GM18519 (cell line): ENCODE results near the gene BRSK1.
"Not testable (repeated sequence)": the region's sequence is repeated elsewhere in the genome, so short reads cannot be mapped to it uniquely, and the experiment has no call there.

Source experiments
- ATAC-seq: cut with Tn5 transposase; IDR thresholded peaks from one replicate; pipeline ENCODE4 v1.9.1; 2021; ENCODE audit warnings: mild to moderate bottlenecking, moderate library complexity; ENCODE audit not compliant: unreplicated experiment, low FRiP score

BRSK1 gene

DNA sequence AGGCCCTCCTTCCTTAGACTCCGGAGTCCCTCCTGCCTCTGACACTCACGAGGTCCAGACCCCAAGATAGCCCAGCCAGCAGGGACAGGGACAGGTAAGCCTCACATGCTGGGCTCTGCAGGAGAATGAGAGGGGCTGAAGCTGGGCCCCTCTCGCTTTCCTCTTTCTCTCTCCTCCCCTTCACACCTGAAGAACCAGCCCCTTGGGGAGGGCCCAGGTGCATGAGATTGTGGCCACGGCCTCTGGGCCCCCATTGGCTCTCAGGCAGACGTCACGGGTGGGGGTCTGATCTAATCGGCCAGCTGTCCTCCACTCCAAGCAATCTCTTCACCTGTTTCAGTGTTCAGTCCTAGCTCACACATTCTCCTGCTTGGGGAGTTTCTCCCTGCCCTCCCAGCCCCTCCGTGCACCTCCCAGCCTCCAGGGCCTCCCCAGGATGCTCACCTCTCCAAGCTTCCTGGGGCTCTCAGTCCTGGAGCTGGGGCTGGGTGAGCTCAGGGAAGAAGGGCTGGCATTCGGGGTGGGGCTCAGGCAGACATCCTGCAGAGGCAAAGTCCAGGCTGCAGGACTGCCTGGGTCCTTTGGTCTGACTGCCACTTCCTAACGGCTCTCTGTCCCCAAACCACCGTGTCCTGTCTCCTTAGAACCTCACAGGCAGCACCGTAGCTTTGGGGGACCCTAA lies 38.5 kb downstream of the BRSK1 start:
- no peak for ATAC-seq

DNA sequence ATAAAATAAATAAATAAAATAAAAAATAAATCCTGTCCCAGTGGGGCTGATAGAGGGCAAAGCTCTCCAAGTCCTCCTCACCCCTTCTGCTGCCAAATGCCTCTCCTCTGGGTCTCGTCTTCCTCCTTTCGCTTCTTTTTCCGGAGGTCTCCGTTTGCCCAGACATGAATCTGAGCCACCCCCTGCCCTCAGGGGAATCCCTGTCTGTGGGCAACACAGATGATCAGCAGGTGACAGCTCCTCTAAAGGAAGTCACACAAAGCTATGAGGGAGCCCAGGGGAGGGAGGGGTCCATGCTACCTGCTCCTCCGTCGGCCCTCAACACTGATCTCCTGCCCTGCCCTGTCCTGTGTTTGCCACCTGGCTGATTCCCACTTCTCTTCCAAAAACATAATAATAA lies 40.9 kb downstream of the BRSK1 start:
- no peak for ATAC-seq

DNA sequence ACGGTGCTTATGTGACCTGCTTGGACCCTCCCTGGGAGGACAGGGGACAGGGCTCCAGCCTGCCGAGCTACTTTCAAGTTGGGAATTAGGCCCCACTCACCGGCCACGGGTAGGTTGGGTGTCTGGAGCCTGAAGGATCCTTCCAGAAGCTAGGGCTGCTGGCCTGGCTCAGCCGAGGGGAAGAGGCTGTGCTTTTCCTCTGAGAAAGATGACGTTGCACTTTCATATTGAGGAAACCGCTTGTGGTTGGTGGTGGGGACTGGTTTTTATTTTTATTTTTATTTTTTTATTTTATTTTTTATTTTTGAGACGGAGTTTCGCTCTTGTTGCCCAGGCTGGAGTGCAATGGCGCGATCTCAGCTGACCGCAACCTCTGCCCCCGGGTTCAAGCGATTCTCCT lies 41.4 kb downstream of the BRSK1 start, which contains the start of gene TMEM150B:
TSS of gene TMEM150B (minus strand) at position 170 of the 400 bp plus-strand sequence. CDS start 4,305 bp downstream, outside the sequence.
- no peak for ATAC-seq

DNA sequence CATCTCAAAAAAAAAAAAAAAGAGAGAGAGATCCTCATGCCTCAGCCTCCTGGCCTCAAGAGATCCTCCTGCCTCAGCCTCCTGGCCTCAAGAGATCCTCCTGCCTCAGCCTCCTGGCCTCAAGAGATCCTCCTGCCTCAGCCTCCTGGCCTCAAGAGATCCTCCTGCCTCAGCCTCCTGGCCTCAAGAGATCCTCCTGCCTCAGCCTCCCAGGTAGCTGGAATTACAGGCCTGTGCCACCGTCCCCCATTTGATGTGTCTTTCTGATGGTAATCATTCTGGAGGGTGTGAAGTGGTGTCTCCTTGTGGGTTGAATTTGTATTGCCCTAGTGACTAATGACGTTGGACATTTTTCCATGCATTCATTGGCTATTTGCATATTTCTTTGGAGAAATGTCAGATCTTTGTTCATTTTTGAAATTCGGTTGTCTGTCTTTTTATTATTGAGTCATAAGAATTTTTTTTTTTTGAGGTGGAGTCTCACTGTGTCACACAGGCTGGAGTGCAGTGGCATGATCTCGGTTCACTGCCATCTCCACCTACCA lies 45.0 kb downstream of the BRSK1 start:
- ATAC-seq, result not testable (repeated sequence)

DNA sequence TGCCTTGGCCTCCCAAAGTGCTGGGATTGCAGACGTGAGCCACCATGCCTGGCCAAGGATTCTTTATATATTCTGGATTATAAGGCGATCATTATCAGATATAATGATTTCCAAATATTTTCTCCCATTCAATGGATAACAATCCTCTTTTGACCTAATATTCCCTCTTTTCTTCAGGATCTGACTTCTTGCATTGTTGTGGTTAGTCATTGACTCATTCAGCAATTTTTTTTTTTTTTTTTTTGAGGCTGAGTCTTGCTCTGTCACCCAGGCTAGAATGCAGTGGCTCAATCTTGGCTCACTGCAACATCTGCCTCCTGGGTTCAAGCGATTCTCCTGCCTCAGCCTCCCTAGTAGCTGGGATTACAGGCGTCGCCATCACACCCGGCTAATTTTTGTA lies 46.0 kb downstream of the BRSK1 start:
- not testable (repeated sequence) for ATAC-seq

DNA sequence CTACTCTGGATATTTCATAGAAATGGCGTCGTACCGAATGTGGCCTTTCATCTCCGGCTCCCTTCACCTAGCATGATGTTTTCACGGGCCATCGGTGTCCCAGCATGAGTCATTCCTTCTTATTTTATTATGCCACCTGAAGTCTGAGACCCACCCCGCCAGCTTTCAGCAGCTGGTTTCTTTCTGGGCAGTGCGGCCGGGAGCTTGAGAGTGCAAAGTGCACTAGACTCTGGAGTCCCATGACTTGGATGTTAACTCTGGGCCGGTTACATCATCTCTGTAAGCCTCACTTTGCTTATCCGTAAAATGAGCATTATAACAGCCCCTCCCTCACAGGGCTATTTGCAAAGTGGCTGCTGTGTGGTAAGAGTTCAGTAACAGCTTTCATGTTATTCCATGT lies 50.1 kb downstream of the BRSK1 start:
- no peak for ATAC-seq

DNA sequence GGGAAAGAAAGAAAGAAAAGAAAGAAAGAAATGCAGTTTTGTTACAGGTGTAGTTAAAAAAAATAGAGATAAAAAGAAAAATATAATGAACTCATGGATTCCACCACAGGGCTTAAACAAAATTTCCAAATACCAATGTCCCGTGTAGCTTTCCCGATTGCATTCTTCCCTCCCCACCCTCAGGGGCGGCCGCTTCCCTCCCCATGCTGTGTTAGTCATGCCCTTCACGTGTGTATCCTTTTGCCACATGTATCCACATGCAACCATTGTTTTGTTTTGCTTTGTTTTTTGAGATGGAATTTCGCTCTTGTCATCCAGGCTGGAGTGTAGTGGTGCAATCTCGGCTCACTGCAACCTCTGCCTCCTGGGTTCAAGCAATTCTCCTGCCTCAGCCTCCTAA lies 52.3 kb downstream of the BRSK1 start:
- no peak for ATAC-seq

DNA sequence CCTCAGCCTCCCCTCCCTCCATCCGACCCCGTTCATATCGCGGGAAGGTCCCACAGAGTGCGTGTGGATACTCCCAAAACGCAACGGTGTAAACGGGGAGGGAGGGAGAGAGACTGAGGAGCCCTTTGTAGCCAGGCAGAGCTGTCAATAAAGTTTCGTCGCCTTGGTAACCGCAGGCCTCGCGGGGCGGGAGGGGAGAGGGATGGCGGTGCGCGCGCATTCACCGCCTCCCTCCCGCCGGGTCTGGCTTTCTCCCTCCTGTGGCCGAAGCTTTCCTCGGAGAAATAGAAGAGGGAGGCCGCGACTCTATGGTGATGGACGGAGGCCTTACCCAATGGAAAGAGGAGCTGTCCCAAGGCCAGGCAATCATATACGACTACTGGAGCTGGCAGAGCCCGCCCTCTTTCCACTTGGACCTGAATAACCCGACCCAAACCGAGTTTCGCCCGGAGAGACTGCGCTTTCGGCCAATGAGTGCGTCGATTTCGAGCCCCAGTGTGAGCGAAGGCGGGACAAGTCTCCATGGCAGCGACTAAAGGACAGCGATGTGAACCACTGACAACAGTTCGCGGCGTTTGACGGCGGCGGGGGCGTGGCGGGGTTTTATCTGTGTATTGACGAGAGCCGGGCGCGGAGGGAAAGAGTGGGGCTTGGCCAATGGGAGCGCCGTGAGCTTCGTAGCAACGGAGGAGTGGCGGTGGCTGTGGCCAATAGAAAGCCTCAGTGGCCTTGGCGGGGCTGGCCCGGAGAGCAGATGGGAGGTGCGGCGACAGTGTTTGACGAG lies 55.5 kb downstream of the BRSK1 start, which contains the start of gene KMT5C:
TSS of gene KMT5C (plus strand) at position 772 of the 784 bp plus-strand sequence. CDS start 2,061 bp downstream, outside the sequence.
- ATAC-seq, result peak; percentile 69

DNA sequence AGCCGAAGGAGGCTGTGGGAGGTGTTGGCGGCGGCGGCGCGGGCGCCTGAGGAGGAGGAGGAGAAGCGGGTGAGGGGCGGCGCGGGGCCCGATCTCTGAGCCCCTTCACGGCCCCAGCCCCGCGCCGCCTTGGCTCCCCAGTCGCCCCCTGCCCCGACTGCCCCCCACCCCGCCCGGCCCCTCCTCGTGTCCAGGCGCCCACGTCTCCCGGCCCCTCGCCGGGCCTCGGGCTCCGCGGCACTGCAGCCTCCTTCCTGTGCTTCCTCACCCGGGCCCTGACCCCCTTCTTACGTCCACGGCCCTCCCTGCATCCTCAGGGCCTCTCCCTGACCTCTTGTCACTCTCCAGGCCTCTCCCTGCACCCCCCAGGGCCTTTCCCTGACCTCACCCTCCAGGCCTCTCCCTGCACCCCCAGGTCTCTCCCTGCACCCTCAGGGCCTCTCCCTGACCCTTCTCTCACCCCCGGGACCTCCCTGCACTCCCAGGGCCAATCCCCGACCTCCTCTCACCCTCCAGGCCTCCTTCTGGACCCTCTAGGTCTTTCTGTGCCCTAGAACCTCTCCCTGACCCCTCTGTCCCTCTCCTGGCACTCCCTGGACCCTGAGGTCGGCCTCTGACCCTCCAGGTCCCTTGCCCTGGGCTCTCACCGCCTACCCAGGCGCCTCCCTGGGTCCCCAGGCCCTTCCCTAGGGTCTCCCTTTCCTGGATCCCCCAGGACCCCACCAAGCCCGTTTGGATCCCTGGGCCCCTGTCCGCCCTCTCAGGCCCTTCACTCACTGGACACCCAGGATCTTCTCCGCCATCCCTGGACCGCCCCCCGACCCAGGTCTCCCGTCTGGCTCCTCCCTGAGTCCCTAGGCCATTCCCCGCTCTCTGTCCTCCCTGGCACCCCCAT lies 56.3 kb downstream of the BRSK1 start:
- no peak for ATAC-seq

DNA sequence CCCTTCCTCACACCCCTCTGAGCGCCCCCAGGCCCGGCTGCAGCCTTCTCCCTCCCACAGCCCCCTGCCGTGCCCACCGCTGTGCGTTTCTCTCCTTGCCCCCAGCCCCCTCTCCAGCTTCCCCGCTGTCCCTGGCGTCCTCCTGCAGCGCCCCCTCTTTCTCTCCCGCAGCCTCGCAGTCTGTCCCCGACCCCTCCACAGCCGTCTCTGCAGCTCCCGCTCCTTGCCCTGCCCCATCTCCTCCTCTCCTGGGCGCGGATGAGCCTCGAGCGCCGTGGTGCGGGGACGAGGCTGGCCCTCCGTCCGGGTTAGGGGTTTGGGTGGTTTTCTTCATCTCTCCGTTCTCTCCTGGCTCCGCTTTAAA lies 57.0 kb downstream of the BRSK1 start:
- ATAC-seq, result no peak

DNA sequence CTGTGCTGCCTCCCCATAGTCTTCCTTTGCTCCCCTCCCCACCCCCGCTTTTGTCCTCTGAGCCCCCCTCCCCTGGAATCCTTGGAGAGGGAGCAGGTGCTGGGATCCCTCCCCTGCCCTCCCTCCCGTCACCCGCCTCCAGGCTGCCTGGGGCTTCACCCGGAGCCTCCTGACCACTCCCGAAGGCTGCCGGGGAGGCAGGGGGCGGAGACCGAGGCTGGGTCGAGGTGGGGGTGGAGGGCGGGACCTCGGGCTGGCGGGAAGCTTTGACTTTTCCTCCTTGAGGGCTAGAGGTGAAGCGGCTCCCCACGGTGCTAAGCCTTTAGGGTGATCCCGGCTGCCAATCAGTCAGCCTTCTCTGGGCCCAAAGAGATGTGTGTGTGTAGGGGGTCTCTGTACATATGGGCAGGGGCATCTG lies 57.4 kb downstream of the BRSK1 start:
- ATAC-seq, result no peak

DNA sequence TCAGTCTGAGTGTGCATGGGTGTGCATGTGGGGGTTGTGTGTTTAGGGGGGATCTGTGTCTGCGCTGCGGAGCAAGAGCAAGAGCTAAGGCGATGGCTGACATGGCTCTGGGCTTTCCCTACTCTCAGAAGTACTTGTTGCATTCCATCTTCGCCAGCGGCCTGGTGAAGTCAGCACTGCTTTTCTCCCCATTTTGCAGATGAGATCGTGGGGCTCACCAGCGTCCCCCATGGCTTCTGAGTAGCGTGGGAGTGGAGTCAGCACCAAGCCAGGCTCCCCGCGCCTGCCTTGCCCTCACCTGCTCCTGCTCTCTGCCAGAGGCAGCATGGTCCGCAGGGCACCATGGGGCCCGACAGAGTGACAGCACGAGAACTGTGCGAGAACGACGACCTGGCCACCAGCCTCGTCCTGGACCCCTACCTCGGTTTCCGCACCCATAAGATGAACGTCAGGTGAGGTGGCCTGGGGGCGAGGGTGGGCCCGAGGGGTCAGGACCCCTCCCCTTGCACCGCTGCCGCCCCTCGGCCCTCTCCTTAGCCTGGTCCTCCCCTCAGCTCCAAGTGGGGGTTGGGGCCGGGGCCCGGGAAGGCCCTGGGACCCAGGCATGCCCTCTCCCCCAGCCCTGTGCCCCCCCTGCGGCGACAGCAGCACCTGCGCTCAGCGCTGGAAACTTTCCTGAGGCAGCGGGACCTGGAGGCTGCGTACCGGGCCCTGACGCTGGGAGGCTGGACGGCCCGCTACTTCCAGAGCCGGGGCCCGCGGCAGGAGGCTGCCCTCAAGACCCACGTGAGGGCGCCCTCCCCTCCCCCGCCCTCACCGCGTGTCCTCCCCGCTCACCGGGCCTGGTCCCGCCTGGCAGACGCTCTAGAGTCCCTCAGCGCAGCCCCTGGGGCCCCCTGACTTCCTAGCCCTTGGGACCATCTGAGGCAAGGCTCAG lies 58.1 kb downstream of the BRSK1 start:
- no peak for ATAC-seq

DNA sequence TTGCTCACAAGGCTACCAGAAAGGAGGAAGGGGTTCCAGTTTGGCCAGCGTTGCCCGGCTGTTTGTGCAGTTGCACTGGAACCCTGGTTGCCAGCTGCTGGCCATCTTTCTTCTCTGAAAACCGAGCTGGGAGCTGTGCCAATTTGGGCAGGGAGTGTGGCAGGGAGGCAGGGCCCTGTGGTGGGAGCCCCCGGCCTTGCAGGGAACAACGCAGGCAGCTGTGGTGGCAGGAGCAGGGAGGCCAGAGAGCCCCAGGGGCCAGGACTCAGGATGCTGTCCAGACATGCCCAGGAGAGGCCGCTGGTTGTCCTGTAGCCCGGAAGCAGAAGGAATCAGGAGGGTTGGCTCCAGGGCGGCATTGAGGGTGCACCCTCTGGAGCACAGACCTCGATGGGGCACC lies 60.6 kb downstream of the BRSK1 start:
- ATAC-seq, result no peak

DNA sequence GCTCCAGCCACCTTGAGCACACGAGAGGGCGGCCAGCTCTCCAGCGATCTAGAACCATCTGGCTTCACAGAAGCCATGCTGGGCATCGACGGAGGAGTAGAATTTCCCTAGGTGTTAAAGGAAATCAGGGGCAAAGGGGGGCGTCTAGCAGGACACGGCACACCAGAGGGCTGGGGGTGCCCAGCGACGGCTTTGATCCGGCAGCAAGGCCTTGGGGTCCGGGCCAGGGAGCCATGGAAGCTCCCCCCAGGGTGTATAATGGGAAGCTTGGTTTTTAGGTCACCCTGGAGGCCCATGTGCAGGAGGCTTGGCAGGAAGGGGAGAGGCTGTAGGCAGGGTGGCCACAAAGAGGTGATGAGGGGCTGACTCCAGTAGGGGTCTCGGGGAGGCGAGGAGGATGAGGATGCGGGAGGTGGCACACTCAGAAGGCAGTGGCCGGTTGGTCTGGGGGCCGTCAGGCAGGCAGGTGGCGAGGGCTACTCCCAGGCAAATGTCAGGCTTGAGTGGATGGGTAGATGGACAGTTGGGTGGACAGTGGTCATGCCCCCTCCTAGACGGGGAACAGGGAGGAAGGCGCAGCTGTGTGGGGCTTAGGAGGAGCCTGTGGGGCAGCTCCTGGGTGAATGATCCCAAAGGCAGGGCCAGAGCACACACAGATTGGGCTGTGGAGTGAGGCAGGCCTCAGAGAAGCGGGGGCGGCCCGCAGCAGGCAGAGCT lies 61.5 kb downstream of the BRSK1 start:
- no peak for ATAC-seq

DNA sequence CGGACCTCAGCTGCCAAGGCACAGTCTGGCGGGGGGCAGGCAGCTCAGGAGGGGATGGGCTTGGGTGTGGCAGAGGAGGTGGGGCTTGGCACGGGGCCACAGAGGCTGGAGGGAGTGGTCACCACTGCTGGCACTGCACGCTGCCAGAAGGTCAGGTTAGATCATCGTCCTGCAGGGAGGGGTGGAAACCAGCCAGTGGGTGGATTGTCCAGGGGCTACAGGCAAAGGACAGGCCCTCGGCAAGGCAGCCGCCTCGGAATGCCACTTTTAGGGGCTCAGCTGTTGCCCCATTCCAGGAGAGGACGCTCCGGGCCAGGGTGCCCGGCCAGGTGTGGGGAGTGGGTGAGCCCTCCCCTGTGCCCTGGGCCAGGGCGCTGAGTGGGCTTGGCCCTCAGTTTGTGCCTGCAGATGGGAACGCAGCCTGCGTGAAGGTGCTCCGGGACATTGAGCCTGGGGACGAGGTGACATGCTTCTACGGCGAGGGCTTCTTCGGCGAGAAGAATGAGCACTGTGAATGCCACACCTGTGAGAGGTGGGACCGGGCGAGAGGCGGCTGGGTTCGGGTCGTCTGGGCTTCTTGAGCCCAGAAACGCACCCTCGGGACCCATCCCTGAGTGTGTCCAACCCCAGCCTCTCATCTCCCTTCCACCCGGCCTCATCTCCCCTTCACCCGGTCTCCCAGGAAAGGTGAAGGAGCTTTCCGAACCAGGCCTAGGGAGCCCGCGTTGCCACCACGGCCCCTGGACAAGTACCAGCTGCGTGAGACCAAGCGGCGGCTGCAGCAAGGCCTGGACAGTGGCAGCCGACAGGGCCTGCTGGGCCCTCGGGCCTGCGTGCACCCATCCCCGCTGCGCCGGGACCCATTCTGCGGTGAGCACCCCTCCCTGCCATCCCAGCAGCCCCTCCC lies 62.3 kb downstream of the BRSK1 start:
- ATAC-seq, result no peak

DNA sequence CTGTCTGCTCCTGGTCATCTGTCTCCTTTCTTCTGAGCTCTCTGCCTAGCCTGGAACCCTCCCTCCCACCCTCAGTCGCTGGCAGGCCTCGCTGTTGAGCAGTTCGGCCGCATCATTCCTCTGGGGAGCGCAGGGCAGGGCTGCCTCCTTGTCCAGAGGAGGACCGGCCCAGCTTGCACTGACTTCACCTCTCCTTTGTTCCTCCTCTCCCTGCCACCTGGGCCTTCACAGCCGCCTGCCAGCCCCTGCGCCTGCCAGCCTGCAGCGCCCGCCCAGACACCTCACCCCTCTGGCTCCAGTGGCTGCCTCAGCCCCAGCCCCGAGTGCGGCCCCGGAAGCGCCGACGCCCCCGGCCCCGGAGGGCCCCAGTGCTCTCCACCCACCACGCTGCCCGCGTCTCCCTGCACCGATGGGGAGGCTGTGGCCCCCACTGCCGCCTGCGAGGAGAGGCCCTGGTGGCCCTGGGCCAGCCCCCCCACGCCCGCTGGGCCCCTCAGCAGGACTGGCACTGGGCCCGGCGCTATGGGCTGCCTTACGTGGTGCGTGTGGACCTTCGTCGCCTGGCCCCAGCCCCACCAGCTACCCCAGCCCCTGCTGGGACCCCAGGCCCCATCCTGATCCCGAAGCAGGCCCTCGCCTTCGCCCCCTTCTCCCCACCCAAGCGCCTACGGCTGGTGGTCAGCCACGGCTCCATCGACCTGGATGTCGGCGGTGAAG lies 63.1 kb downstream of the BRSK1 start:
- ATAC-seq, result no peak

DNA sequence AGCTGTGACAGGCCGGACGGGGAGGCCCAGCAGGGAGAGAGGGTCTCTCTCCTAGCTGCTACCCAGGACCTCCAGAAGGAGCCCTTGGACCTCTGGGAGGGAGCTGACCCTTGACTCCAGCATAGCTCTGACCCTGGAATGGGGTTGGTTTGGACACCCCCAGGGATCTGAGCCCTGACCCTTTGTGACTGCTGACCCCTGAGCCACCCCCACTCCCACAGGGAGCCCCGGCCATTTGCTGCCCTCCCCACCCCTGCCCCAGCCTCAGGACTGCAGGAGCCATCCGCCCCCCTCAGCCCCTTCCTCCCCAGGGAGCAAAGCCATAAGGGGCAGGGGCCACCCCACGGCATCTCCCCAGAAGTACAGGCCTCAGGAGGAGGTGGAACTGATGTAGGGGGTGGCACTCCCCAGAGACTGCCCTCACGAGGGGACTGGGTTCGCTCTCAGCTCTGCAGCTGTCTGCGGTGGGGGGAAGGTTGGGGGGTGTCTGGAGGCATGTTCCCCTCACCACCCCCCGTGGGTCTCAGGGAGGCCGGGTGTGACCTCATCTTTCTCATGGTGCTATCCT lies 63.7 kb downstream of the BRSK1 start:
- ATAC-seq, result no peak
